Gastroesophageal sphincter (tissue), 3 donors: ENCODE results near the gene ANKS1A.
"Not testable (repeated sequence)": the region's sequence is repeated elsewhere in the genome, so short reads cannot be mapped to it uniquely, and the experiment has no call there.

Experiments used
- POLR2A ChIP-seq, 2 donors: fragments of 450-650 bp; IDR thresholded peaks; one replicate each; pipeline ENCODE4 v1.6.1; 2017; ENCODE audit warnings: antibody characterized with exemption in 2 of 2, mild to moderate bottlenecking in 2 of 2, moderate library complexity in 1 of 2
- TF ChIP-seq, protein P1 (sequence below), 4 experiments: fragments of 200-600 bp in 2 of 4; fragments of 450-650 bp in 2 of 4; sonication (generic) in 1 of 4; IDR thresholded peaks; one replicate each; pipeline ENCODE4 v1.5.1; 2017 to 2019; ENCODE audit warnings: antibody characterized with exemption in 4 of 4, mild to moderate bottlenecking in 2 of 4, moderate library complexity in 2 of 4

DNA sequence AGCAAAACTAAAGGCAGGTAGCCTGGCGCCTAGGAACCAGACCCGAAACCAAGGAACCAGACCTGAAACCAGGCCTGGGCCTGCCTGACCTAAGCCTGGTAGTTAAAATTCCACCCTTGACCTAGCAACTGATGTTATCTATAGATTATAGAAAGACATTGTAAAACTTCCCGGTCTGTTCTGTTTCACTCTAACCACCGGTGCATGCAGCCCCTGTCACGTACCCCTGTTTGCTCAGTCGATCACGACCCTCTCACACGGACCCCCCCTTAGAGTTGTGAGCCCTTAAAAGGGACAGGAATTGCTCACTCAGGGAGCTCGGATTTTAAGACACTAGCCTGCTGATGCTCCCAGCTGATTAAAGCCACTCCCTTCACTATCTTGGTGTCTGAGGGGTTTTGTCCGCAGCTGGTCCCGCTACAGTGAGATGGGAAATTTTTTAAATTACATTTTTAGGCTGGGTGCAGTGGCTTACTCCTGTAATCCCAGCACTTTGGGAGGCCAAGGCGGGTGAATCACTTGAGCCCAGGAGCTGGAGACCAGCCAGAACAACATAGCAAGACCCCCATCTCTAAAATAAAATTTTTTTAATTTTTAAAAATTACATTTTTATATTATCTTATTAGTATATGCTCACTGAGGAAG, 115.0 kb downstream of the ANKS1A start:
- not testable (repeated sequence) for TF ChIP-seq POLR2A (IDR thresholded peaks at IDR 0.05)
- TF ChIP-seq, protein P1, sequence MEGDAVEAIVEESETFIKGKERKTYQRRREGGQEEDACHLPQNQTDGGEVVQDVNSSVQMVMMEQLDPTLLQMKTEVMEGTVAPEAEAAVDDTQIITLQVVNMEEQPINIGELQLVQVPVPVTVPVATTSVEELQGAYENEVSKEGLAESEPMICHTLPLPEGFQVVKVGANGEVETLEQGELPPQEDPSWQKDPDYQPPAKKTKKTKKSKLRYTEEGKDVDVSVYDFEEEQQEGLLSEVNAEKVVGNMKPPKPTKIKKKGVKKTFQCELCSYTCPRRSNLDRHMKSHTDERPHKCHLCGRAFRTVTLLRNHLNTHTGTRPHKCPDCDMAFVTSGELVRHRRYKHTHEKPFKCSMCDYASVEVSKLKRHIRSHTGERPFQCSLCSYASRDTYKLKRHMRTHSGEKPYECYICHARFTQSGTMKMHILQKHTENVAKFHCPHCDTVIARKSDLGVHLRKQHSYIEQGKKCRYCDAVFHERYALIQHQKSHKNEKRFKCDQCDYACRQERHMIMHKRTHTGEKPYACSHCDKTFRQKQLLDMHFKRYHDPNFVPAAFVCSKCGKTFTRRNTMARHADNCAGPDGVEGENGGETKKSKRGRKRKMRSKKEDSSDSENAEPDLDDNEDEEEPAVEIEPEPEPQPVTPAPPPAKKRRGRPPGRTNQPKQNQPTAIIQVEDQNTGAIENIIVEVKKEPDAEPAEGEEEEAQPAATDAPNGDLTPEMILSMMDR (IDR thresholded peaks at IDR 0.05): not testable (repeated sequence)
